Tibial artery (tissue), 4 donors: ENCODE data around the gene RDH12.
"Not testable (repeated sequence)": the region's sequence is repeated elsewhere in the genome, so short reads cannot be mapped to it uniquely, and the experiment has no call there.

Experiments used
- DNase-seq, 2 donors: peaks; one replicate each; pipeline ENCODE4 v3.0.0-alpha.2; 2019
- H3K27ac ChIP-seq, 2 donors: fragments of 200-600 bp; sonication (generic) in 1 of 2; 1 replicate in 1 of 2; 2 replicates in 1 of 2; pipeline ENCODE4 v1.5.1; 2018 to 2019; ENCODE audit warnings: mild to moderate bottlenecking in 1 of 2
- H3K27me3 ChIP-seq, 2 donors: fragments of 200-600 bp; sonication (generic) in 1 of 2; one replicate each; pipeline versions ENCODE4 v1.5.1 to v1.6.0; 2016 to 2019
- H3K36me3 ChIP-seq, 3 donors: fragments of 200-600 bp; sonication (generic) in 2 of 3; one replicate each; pipeline ENCODE4 v1.5.1; 2016 to 2019; ENCODE audit warnings: mild to moderate bottlenecking in 2 of 3
- H3K4me1 ChIP-seq, 4 donors: fragments of 200-600 bp; sonication (generic) in 2 of 4; 1 replicate in 3 of 4; 2 replicates in 1 of 4; pipeline ENCODE4 v1.5.1; 2016 to 2019
- H3K4me3 ChIP-seq, 2 donors: fragments of 200-600 bp; sonication (generic) in 1 of 2; 1 replicate in 1 of 2; 2 replicates in 1 of 2; pipeline ENCODE4 v1.5.1; 2018 to 2019; ENCODE audit warnings: mild to moderate bottlenecking in 2 of 2
- H3K9me3 ChIP-seq, 3 donors: fragments of 200-600 bp; sonication (generic) in 1 of 3; one replicate each; pipeline ENCODE4 v1.5.1; 2016 to 2019
- intact Hi-C: fragments of 100-400 bp; cut with DNase I; formaldehyde crosslinking; loops from one replicate; pipeline ENCODE4 v1.15.0; 2023; ENCODE audit warnings: low total_unique reads
- TF ChIP-seq, protein P1 (sequence below), 2 experiments: fragments of 200-600 bp in 1 of 2; fragments of 450-650 bp in 1 of 2; IDR thresholded peaks; one replicate each; pipeline ENCODE4 v1.5.1; 2017 to 2019; ENCODE audit warnings: antibody characterized with exemption in 2 of 2, mild to moderate bottlenecking in 1 of 2, moderate library complexity in 1 of 2

RDH12 gene

DNA sequence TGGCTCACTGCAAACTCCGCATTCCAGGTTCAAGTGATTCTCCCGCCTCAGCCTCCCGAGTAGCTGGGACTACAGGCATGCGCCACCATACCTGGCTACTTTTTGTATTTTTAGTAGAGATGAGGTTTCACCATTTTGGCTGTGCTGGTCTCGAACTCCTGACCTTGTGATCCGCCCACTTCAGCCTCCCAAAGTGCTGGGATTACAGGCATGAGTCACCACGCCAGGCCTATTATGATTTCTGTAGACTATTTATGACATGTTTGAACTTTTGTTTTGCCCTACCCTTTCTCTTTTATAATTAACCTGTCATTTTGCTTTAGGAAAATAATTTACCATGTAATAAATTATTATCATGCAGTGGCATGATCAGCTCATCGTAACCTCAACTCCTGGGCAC is at the start of gene RDH12:
Gene RDH12, plus strand, starts transcription at position 395 of the 400 bp plus-strand sequence. CDS start 20,757 bp downstream, outside the sequence.
- intact Hi-C loops = loop anchor here (10.0 kb wide), 1 partner anchor 87 kb away; the partner anchor contains the start of gene ARG2
- not testable (repeated sequence) for H3K36me3 ChIP-seq

DNA sequence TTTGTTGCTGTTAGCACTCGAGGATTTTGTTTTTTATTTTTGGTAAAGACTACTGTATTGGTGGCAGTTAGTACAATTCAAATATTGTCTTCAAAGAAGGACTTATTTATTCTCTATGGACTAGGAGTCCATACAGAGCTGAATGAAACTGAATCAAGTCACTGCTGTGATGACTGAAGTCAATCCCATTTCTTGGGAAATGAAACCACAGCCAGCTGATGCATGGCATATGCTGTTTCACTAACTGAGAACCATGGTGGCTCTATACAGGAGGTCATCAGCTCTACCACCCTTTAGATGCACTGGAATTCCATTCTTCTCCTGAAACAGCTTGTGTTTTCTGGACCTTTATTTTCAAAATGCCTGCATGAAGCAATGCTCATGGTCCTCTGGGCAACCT is 49.5 kb upstream of the RDH12 start:
- no peaks in the 10 kb centered on the region for H3K27me3 ChIP-seq
- H3K36me3 ChIP-seq = peaks cover 91 to 100% (median 93%) of the 10 kb centered on the region in 3 donors
- DNase-seq = no peak
- intact Hi-C loops = no loop called here
- no peak overlapping the region for H3K4me3 ChIP-seq
- H3K9me3 ChIP-seq = no peaks in the 10 kb centered on the region
- no peaks in the 10 kb centered on the region for H3K4me1 ChIP-seq
- TF ChIP-seq, protein P1, sequence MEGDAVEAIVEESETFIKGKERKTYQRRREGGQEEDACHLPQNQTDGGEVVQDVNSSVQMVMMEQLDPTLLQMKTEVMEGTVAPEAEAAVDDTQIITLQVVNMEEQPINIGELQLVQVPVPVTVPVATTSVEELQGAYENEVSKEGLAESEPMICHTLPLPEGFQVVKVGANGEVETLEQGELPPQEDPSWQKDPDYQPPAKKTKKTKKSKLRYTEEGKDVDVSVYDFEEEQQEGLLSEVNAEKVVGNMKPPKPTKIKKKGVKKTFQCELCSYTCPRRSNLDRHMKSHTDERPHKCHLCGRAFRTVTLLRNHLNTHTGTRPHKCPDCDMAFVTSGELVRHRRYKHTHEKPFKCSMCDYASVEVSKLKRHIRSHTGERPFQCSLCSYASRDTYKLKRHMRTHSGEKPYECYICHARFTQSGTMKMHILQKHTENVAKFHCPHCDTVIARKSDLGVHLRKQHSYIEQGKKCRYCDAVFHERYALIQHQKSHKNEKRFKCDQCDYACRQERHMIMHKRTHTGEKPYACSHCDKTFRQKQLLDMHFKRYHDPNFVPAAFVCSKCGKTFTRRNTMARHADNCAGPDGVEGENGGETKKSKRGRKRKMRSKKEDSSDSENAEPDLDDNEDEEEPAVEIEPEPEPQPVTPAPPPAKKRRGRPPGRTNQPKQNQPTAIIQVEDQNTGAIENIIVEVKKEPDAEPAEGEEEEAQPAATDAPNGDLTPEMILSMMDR (IDR thresholded peaks at IDR 0.05) = no peak
- H3K27ac ChIP-seq = no peak overlapping the region

More for the DNA sequence above, at the start of gene RDH12:
- DNase-seq, H3K27ac ChIP-seq, H3K4me1 ChIP-seq, H3K9me3 ChIP-seq, H3K27me3 ChIP-seq, H3K4me3 ChIP-seq: not testable (repeated sequence)

- no peak overlapping the region for H3K4me3 ChIP-seq
- DNase-seq = no peak
- no peaks in the 10 kb centered on the region for H3K4me1 ChIP-seq
- no peaks in the 10 kb centered on the region for H3K27me3 ChIP-seq
- H3K27ac ChIP-seq = no peak overlapping the region
- H3K9me3 ChIP-seq = no peaks in the 10 kb centered on the region
- intact Hi-C loops = no loop called here
- TF ChIP-seq, protein P1 (IDR thresholded peaks at IDR 0.05) = no peak
- peaks cover 80 to 100% (median 90%) of the 10 kb centered on the region in 3 donors for H3K36me3 ChIP-seq
These were observed 47.9 kb upstream of the RDH12 start for GRCh38 chr14:67653651-67654280.

DNA sequence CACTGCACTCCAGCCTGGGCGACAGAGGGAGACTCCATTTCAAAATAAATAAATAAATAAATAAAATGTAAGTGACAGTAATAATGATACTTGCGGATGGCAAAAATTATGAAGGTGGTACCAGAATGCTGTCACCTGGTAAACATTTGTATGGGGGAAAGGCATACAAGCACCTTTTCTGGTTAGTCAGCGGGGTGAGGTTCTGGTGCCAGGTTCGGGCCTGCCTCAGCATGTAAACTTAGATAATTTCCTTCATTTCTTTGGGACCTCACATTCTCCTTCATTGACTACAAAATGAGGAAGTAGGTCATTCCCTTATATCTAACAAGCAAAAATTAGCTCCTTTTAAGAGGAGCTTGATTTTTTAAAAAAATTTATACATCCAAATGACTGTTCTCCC is 38.1 kb upstream of the RDH12 start:
- TF ChIP-seq, protein P1 (IDR thresholded peaks at IDR 0.05) = no peak
- intact Hi-C loops = no loop called here
- DNase-seq = no peak
- Histone ChIP-seq H3K27me3 (no peaks in the 10 kb centered on the region), H3K27ac (no peak overlapping the region), H3K4me3 (no peak overlapping the region), H3K36me3 (peaks cover 11 to 22% (median 20%) of the 10 kb centered on the region in 3 donors), H3K9me3 (no peaks in the 10 kb centered on the region), H3K4me1 (peaks cover 0 to 6% (median 2%) of the 10 kb centered on the region in 4 donors)

DNA sequence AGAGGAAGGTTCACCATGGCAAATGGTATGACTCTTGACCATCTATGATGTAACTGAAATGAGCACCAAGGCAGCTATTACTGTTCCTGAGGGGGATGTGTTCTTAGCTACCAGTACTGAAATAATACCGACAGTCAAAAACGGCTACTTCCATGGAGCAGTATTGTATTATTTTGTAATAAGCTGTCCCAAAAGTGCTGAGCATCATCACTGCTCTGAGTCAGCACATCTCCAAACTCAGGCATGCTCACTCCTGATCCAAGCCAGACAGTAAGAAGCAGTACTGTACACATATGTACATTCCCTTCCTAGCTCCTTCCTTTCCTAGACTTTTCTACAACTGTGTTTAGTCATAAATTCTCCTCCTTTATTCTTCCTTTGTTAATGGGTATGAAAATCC is 35.8 kb upstream of the RDH12 start:
- intact Hi-C loops = loop anchor here (5.0 kb wide), 1 partner anchor 49 kb away; the partner anchor contains the start of gene ARG2
- DNase-seq = no peak

More for the DNA sequence above, 35.8 kb upstream of the RDH12 start:
- H3K4me1 ChIP-seq = peaks cover 0 to 6% (median 2%) of the 10 kb centered on the region in 4 donors
- TF ChIP-seq, protein P1 (IDR thresholded peaks at IDR 0.05) = no peak
- no peak overlapping the region for H3K4me3 ChIP-seq
- no peaks in the 10 kb centered on the region for H3K27me3 ChIP-seq
- no peaks in the 10 kb centered on the region for H3K9me3 ChIP-seq
- H3K36me3 ChIP-seq = peaks cover 0 to 3% (median 1%) of the 10 kb centered on the region in 3 donors
- H3K27ac ChIP-seq = no peak overlapping the region
